ENCODE measurements around the gene EID2. TPM values are rescaled to one million over a fixed set of nuclear protein-coding genes. Genes with fewer than 3 reads are reported as not detected.

Gene EID2
- total and polyA plus RNA-seq, 2 of the 13 experiments (the other 11 are each of a cell fraction or from before 2014, with no cell fraction given): 3.7 to 14.1 TPM

- 0 out of 2 replicates have a peak, but pooled peaks have one; percentile 69 for TF ChIP-seq ZNF33B (CRISPR knock-in tag; IDR thresholded peaks at IDR 0.05)
- no peak for TF ChIP-seq KLF13 (CRISPR knock-in tag; IDR thresholded peaks at IDR 0.05)
- TF ChIP-seq ZSCAN29 (CRISPR knock-in tag; conservative IDR thresholded peaks at IDR 0.05): no peak
- TF ChIP-seq JDP2 (CRISPR knock-in tag; IDR thresholded peaks at IDR 0.05; ENCODE audit: borderline replicate concordance): peak; percentile 84; the same call in 1 of the 2 replicates
- TF ChIP-seq HHEX (CRISPR knock-in tag; IDR thresholded peaks at IDR 0.05): no peak
- no peak for TF ChIP-seq ZNF513 (CRISPR knock-in tag; conservative IDR thresholded peaks at IDR 0.05)
- peak; percentile 77; the same call in 1 of the 2 replicates for TF ChIP-seq ZNF776 (CRISPR knock-in tag; IDR thresholded peaks at IDR 0.05)
- no peak; the same call in 1 of the 2 replicates for TF ChIP-seq ARID5B (CRISPR knock-in tag; IDR thresholded peaks at IDR 0.05)
- peak; percentile 89 for TF ChIP-seq ZFAT (CRISPR knock-in tag; conservative IDR thresholded peaks at IDR 0.05)
- TF ChIP-seq ZFP36 (IDR thresholded peaks at IDR 0.05; ENCODE audit: borderline replicate concordance, low read depth, low read length, partially characterized antibody): no peak
- no peak; the same call in 1 of the 2 replicates for TF ChIP-seq NRL (CRISPR knock-in tag; IDR thresholded peaks at IDR 0.05; ENCODE audit: borderline replicate concordance)
- peak; percentile 51; the same call in 1 of the 2 replicates for TF ChIP-seq ZNF235 (CRISPR knock-in tag; IDR thresholded peaks at IDR 0.05; ENCODE audit: borderline replicate concordance)
- 0 out of 2 replicates have a peak, but pooled peaks have one; percentile 58 for TF ChIP-seq JUNB (CRISPR knock-in tag; IDR thresholded peaks at IDR 0.05; ENCODE audit: borderline replicate concordance)
- peak; percentile 57; the same call in 1 of the 2 replicates for TF ChIP-seq DR1 (CRISPR knock-in tag; IDR thresholded peaks at IDR 0.05)
- TF ChIP-seq NR1H2 (CRISPR knock-in tag; IDR thresholded peaks at IDR 0.05; ENCODE audit: borderline replicate concordance, low read depth): 0 out of 2 replicates have a peak, but pooled peaks have one; percentile 34
- no peak for TF ChIP-seq PAWR (CRISPR knock-in tag; IDR thresholded peaks at IDR 0.05; ENCODE audit: borderline replicate concordance)
- peak; percentile 29; the same call in 1 of the 2 replicates for TF ChIP-seq DRAP1 (CRISPR knock-in tag; IDR thresholded peaks at IDR 0.05)
- TF ChIP-seq ZNF138 (CRISPR knock-in tag; IDR thresholded peaks at IDR 0.05; ENCODE audit: low read depth): peak; percentile 98
- peak; percentile 99 for TF ChIP-seq TMF1 (CRISPR knock-in tag; IDR thresholded peaks at IDR 0.05; ENCODE audit: low read depth)
These were observed 32.8 kb downstream of the EID2 start (continued) for GRCh38 chr19:39506944-39507714.

All from HepG2 (cell line).